ENCODE results near the gene DENR.

The DENR gene

DNA sequence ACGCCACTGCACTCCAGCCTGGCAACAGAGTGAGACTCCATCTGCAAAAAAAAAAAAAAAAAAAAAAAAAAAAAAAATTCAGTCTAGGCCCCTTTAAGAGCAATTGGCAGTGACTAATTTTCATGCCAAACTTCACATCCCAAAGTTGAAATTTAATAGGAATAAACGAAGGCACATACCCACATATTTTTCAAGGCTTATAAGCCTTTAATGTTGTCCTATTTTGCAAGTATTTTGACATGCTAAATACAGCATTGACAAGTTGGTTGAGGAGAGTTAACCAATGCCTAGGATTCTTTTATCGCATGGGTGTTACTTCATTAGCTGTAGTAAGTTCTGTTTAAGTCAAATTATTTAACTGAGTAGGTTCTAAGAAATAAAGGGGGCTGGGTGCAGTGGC lies 59.2 kb downstream of the DENR start:
- intact Hi-C loops (cut with DNase I), result no loop called here
- no peak for DNase-seq

- DNase-seq, result no peak
- intact Hi-C loops (cut with DNase I), result no loop called here
Observed at GRCh38 chr12:122813310-122813713, 60.7 kb downstream of the DENR start.

DNA sequence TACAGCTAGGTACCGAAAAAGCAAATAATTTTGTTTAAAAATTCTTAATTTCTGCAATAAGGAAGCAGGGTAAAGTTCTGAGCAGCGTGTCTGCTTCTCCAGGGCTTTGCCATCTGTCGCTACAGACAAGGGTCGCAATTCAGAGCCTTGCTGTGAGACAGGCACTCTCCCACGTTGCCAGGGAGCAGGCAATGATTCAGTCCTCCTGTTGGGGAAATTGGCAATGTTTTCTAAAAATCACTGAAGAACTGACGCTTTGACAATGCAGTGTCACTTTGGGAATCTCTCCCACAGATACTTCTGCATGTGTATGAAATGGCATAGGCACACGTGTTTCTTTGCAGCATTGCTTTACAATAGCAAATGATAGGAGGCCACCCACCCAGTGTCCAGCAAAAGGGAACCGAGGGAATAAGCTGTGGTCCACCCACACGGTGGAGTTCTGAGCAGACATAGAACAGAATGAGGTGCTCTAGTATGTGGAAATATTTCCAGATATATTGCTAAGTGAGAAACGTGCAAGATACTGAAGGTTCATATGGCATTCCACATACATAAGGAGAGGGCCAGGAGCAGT lies 66.7 kb downstream of the DENR start:
- intact Hi-C loops (cut with DNase I), result no loop called here
- peak in 2 of 10 donors; percentile 28 to 42 for DNase-seq

- intact Hi-C loops (cut with DNase I), result no loop called here
- no peak for DNase-seq
Observed at GRCh38 chr12:122820138-122820537, 67.5 kb downstream of the DENR start.
